Measurements from ENCODE around the gene DAB1.

Gene DAB1

DNA sequence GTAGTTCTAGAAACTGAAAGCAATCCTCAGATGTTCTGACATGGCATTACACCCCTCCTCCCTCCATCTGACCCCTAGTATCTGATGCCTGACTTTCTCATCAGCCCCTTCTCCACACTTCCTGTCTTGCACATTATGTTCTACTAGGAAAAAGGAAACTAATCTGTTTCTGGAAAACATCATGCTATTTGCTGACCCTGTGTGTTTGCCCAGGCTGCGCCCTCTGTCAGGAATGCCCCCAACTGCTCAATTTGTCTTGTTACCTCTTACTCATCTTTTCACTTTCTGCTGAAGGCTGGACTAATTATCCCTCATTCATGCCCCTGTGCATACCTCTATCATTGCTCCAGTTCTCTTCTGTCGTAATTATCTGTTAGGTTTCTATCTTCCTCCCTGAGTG is 37.5 kb upstream of the DAB1 start:
- H3K27me3 ChIP-seq (ENCODE audit: control insufficient read depth in 3 of 3, insufficient read depth in 3 of 3, low read depth in 1 of 3, low read length in 3 of 3): no peaks in the 10 kb centered on the region
- H3K36me3 ChIP-seq (replicated peaks in 1 of 2; ENCODE audit: control insufficient read depth in 2 of 2, insufficient read depth in 2 of 2, low read length in 2 of 2): no peaks in the 10 kb centered on the region
- no peak for DNase-seq (ENCODE audit: low spot score)
- H4K8ac ChIP-seq (ENCODE audit: low read depth, low read length): no peak overlapping the region
- no peak overlapping the region for H2BK12ac ChIP-seq (ENCODE audit: low read length)
- no peaks in the 10 kb centered on the region for H3K9me3 ChIP-seq (replicated peaks in 1 of 2; ENCODE audit: control insufficient read depth in 2 of 2, insufficient read depth in 1 of 2, low read depth in 1 of 2, low read length in 2 of 2)
- no peak overlapping the region for H3K4me2 ChIP-seq (ENCODE audit: insufficient read depth, low read length, poor library complexity, severe bottlenecking)
- H3K4me3 ChIP-seq (ENCODE audit: low read length in 2 of 2): no peak overlapping the region
- no peak overlapping the region for H3K9ac ChIP-seq (ENCODE audit: low read depth, low read length, poor library complexity)
- no peak overlapping the region for H4K91ac ChIP-seq (ENCODE audit: low read depth, low read length, poor library complexity)
- no peak overlapping the region for H3K18ac ChIP-seq (ENCODE audit: low read length)
- H2BK120ac ChIP-seq (ENCODE audit: low read depth, low read length): no peak overlapping the region
- no peak overlapping the region for H2BK5ac ChIP-seq (ENCODE audit: low read length)
- no peak overlapping the region for H2BK15ac ChIP-seq (ENCODE audit: low read length)
- H3K4ac ChIP-seq (ENCODE audit: low read length): no peak overlapping the region
- H2AFZ ChIP-seq (ENCODE audit: low read length): peak overlapping the region; percentile 28
- H3K4me1 ChIP-seq (ENCODE audit: control insufficient read depth in 2 of 2, insufficient read depth in 1 of 2, low read depth in 1 of 2, low read length in 2 of 2): peaks cover 2 to 3% of the 10 kb centered on the region in 2 donors
- H3K14ac ChIP-seq (ENCODE audit: low read length): no peak overlapping the region
- no peak overlapping the region for H3K27ac ChIP-seq (replicated peaks; ENCODE audit: low read length)
- WGBS, 2 donors (ENCODE audit: extremely low coverage in 2 of 2, insufficient read length in 2 of 2, insufficient replicate concordance in 1 of 2): no CpG with 5 or more reads among the region's 2 CpGs
- no peak overlapping the region for H3K23ac ChIP-seq (ENCODE audit: low read depth, low read length, poor library complexity)
- no peaks in the 10 kb centered on the region for H3K79me1 ChIP-seq (ENCODE audit: low read depth, low read length)
- no peak overlapping the region for H2AK5ac ChIP-seq (ENCODE audit: low read depth, low read length)

DNA sequence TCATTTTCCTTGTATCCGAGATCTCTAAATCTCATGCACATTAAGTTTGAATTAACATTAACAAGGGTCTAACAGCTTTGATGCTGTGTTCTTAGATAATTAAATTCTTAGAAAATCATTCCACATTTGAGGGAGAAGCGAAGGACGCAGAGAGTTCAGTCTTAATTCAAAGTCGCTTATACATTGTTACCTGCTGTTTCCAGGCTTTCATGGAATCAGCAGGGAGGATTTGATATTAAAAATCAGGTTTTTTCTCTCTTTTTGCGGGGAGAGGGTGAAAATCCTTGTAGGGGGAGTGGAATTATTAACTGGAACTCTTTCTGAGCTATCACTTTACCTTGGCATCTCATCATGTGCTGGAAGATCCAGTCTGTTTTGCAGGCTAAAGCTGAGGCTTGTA is 27.7 kb upstream of the DAB1 start:
- no CpG with 5 or more reads among the region's 5 CpGs for WGBS, 2 donors (ENCODE audit: extremely low coverage in 2 of 2, insufficient read length in 2 of 2, insufficient replicate concordance in 1 of 2)
- H2BK12ac ChIP-seq (ENCODE audit: low read length): no peak overlapping the region
- H3K27ac ChIP-seq (replicated peaks; ENCODE audit: low read length): no peak overlapping the region
- no peak overlapping the region for H2AFZ ChIP-seq (ENCODE audit: low read length)
- no peak overlapping the region for H2AK5ac ChIP-seq (ENCODE audit: low read depth, low read length)
- no peak overlapping the region for H2BK5ac ChIP-seq (ENCODE audit: low read length)
- no peak overlapping the region for H4K91ac ChIP-seq (ENCODE audit: low read depth, low read length, poor library complexity)
- H2BK15ac ChIP-seq (ENCODE audit: low read length): no peak overlapping the region
- H2BK120ac ChIP-seq (ENCODE audit: low read depth, low read length): no peak overlapping the region
- H3K23ac ChIP-seq (ENCODE audit: low read depth, low read length, poor library complexity): no peak overlapping the region
- no peaks in the 10 kb centered on the region for H3K27me3 ChIP-seq (ENCODE audit: control insufficient read depth in 3 of 3, insufficient read depth in 3 of 3, low read depth in 1 of 3, low read length in 3 of 3)
- H3K9me3 ChIP-seq (replicated peaks in 1 of 2; ENCODE audit: control insufficient read depth in 2 of 2, insufficient read depth in 1 of 2, low read depth in 1 of 2, low read length in 2 of 2): no peaks in the 10 kb centered on the region
- H3K4me3 ChIP-seq (ENCODE audit: low read length in 2 of 2): no peak overlapping the region
- no peak overlapping the region for H3K4ac ChIP-seq (ENCODE audit: low read length)
- H3K36me3 ChIP-seq (replicated peaks in 1 of 2; ENCODE audit: control insufficient read depth in 2 of 2, insufficient read depth in 2 of 2, low read length in 2 of 2): no peaks in the 10 kb centered on the region
- no peaks in the 10 kb centered on the region for H3K79me1 ChIP-seq (ENCODE audit: low read depth, low read length)
- H3K4me1 ChIP-seq (ENCODE audit: control insufficient read depth in 2 of 2, insufficient read depth in 1 of 2, low read depth in 1 of 2, low read length in 2 of 2): no peaks in the 10 kb centered on the region
- H3K4me2 ChIP-seq (ENCODE audit: insufficient read depth, low read length, poor library complexity, severe bottlenecking): no peak overlapping the region
- H4K8ac ChIP-seq (ENCODE audit: low read depth, low read length): no peak overlapping the region
- no peak overlapping the region for H3K9ac ChIP-seq (ENCODE audit: low read depth, low read length, poor library complexity)
- H3K18ac ChIP-seq (ENCODE audit: low read length): no peak overlapping the region
- DNase-seq (ENCODE audit: low spot score): no peak
- no peak overlapping the region for H3K14ac ChIP-seq (ENCODE audit: low read length)

- Histone ChIP-seq H2AK5ac (ENCODE audit: low read depth, low read length) (no peak overlapping the region), H3K18ac (ENCODE audit: low read length) (no peak overlapping the region), H3K4me1 (ENCODE audit: control insufficient read depth in 2 of 2, insufficient read depth in 1 of 2, low read depth in 1 of 2, low read length in 2 of 2) (no peaks in the 10 kb centered on the region), H3K36me3 (replicated peaks in 1 of 2; ENCODE audit: control insufficient read depth in 2 of 2, insufficient read depth in 2 of 2, low read length in 2 of 2) (no peaks in the 10 kb centered on the region), H3K4ac (ENCODE audit: low read length) (no peak overlapping the region), H3K23ac (ENCODE audit: low read depth, low read length, poor library complexity) (no peak overlapping the region), H3K9me3 (replicated peaks in 1 of 2; ENCODE audit: control insufficient read depth in 2 of 2, insufficient read depth in 1 of 2, low read depth in 1 of 2, low read length in 2 of 2) (no peaks in the 10 kb centered on the region), H3K4me2 (ENCODE audit: insufficient read depth, low read length, poor library complexity, severe bottlenecking) (no peak overlapping the region), H4K91ac (ENCODE audit: low read depth, low read length, poor library complexity) (no peak overlapping the region), H3K27me3 (ENCODE audit: control insufficient read depth in 3 of 3, insufficient read depth in 3 of 3, low read depth in 1 of 3, low read length in 3 of 3) (no peaks in the 10 kb centered on the region), H3K27ac (replicated peaks; ENCODE audit: low read length) (no peak overlapping the region), H3K79me1 (ENCODE audit: low read depth, low read length) (no peaks in the 10 kb centered on the region), H3K9ac (ENCODE audit: low read depth, low read length, poor library complexity) (no peak overlapping the region), H3K14ac (ENCODE audit: low read length) (no peak overlapping the region), H2BK5ac (ENCODE audit: low read length) (no peak overlapping the region), H4K8ac (ENCODE audit: low read depth, low read length) (no peak overlapping the region), H3K4me3 (ENCODE audit: low read length in 2 of 2) (no peak overlapping the region), H2BK15ac (ENCODE audit: low read length) (no peak overlapping the region), H2AFZ (ENCODE audit: low read length) (no peak overlapping the region), H2BK12ac (ENCODE audit: low read length) (no peak overlapping the region), H2BK120ac (ENCODE audit: low read depth, low read length) (no peak overlapping the region)
- WGBS, 2 donors (ENCODE audit: extremely low coverage in 2 of 2, insufficient read length in 2 of 2, insufficient replicate concordance in 1 of 2): no CpG with 5 or more reads among the region's 3 CpGs
- no peak for DNase-seq (ENCODE audit: low spot score)
These were observed 27.1 kb upstream of the DAB1 start for GRCh38 chr1:57450981-57451380.

DNA sequence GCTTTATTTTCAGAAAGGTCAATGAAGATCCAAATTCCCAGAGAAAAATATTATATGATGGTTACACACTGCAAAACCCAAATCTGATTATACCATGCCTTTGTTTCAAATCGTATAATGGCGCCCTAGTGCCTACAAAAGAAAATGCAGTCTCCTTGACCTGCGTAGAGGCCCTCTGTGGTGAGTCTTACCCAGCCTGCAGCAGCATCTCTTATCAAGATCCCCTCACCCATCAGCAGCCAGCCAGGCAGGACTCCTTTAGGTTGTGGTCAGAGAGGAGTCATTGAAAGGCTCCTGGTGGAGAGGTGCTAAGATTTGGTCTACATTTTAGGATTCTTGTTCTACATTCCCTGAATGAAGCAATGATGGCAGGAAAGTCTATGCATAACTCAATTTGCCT is 23.7 kb upstream of the DAB1 start:
- no peak overlapping the region for H3K23ac ChIP-seq (ENCODE audit: low read depth, low read length, poor library complexity)
- peak overlapping the region; percentile 43 for H4K8ac ChIP-seq (ENCODE audit: low read depth, low read length)
- H2BK120ac ChIP-seq (ENCODE audit: low read depth, low read length): no peak overlapping the region
- no peak overlapping the region for H3K4ac ChIP-seq (ENCODE audit: low read length)
- no peaks in the 10 kb centered on the region for H3K36me3 ChIP-seq (replicated peaks in 1 of 2; ENCODE audit: control insufficient read depth in 2 of 2, insufficient read depth in 2 of 2, low read length in 2 of 2)
- peak overlapping the region; percentile 13 for H2BK5ac ChIP-seq (ENCODE audit: low read length)
- H3K9me3 ChIP-seq (replicated peaks in 1 of 2; ENCODE audit: control insufficient read depth in 2 of 2, insufficient read depth in 1 of 2, low read depth in 1 of 2, low read length in 2 of 2): no peaks in the 10 kb centered on the region
- DNase-seq (ENCODE audit: low spot score): no peak
- no peak overlapping the region for H3K9ac ChIP-seq (ENCODE audit: low read depth, low read length, poor library complexity)
- H3K4me3 ChIP-seq (ENCODE audit: low read length in 2 of 2): no peak overlapping the region
- H3K27ac ChIP-seq (replicated peaks; ENCODE audit: low read length): no peak overlapping the region
- no peak overlapping the region for H2BK12ac ChIP-seq (ENCODE audit: low read length)
- H3K14ac ChIP-seq (ENCODE audit: low read length): peak overlapping the region; percentile 89
- no peak overlapping the region for H2BK15ac ChIP-seq (ENCODE audit: low read length)
- no peak overlapping the region for H2AFZ ChIP-seq (ENCODE audit: low read length)
- no peak overlapping the region for H3K4me2 ChIP-seq (ENCODE audit: insufficient read depth, low read length, poor library complexity, severe bottlenecking)
- no peak overlapping the region for H3K18ac ChIP-seq (ENCODE audit: low read length)
- no CpG with 5 or more reads among the region's 3 CpGs for WGBS, 2 donors (ENCODE audit: extremely low coverage in 2 of 2, insufficient read length in 2 of 2, insufficient replicate concordance in 1 of 2)
- H2AK5ac ChIP-seq (ENCODE audit: low read depth, low read length): no peak overlapping the region
- no peaks in the 10 kb centered on the region for H3K27me3 ChIP-seq (ENCODE audit: control insufficient read depth in 3 of 3, insufficient read depth in 3 of 3, low read depth in 1 of 3, low read length in 3 of 3)
- H3K79me1 ChIP-seq (ENCODE audit: low read depth, low read length): no peaks in the 10 kb centered on the region
- no peak overlapping the region for H4K91ac ChIP-seq (ENCODE audit: low read depth, low read length, poor library complexity)
- no peaks in the 10 kb centered on the region for H3K4me1 ChIP-seq (ENCODE audit: control insufficient read depth in 2 of 2, insufficient read depth in 1 of 2, low read depth in 1 of 2, low read length in 2 of 2)

All from neuronal stem cell (in vitro differentiated cells).